PC-9 (cell line): ENCODE results near the gene EPB41L4A. TPM values are rescaled to one million over a fixed set of nuclear protein-coding genes. Genes with fewer than 3 reads are reported as not detected.

Experiments
- BruUV-seq: library from RNA; stranded (reverse); fragments of 400-500 nt; replicated peaks from 2 replicates; lab custom pipeline; 2021; lab: Mats Ljungman, UMichigan
- CTCF ChIA-PET: fragments of 300-600 bp; sonication (Branson Sonifier 250); formaldehyde crosslinking; loops from one replicate; lab custom pipeline; 2022; ENCODE audit warnings: antibody characterized with exemption; lab: Charles Lee
- POLR2A ChIA-PET: fragments of 300-600 bp; sonication (Branson Sonifier 250); formaldehyde crosslinking; loops from one replicate; lab custom pipeline; 2022; ENCODE audit warnings: antibody characterized with exemption; ENCODE audit not compliant: unreplicated experiment; lab: Charles Lee
- DNase-seq, 2 experiments: peaks; one replicate each; pipeline versions ENCODE4 v3.0.0 to v3.0.0-alpha.2; 2015 to 2022; ENCODE audit warnings: mixed read lengths in 1 of 2
- H2AFZ ChIP-seq: fragments of 200-600 bp; sonication (generic); 2 replicates; pipeline ENCODE4 v1.8.1; 2017; ENCODE audit warnings: antibody characterized with exemption
- H3F3A ChIP-seq: fragments of 200-600 bp; sonication (generic); 2 replicates; pipeline ENCODE4 v1.8.1; 2017; ENCODE audit warnings: antibody characterized with exemption, mild to moderate bottlenecking, low read depth; ENCODE audit not compliant: insufficient read depth
- H3K27ac ChIP-seq: fragments of 200-600 bp; sonication (generic); 2 replicates; pipeline ENCODE4 v1.6.1; 2016; ENCODE audit warnings: mixed run types
- H3K27me3 ChIP-seq: fragments of 200-600 bp; sonication (generic); 2 replicates; pipeline ENCODE4 v1.6.1; 2016; ENCODE audit warnings: low read depth, mixed run types; ENCODE audit not compliant: insufficient read depth
- H3K36me3 ChIP-seq: fragments of 200-600 bp; sonication (generic); 2 replicates; pipeline ENCODE4 v1.6.1; 2016; ENCODE audit warnings: low read depth, mixed run types
- H3K4me1 ChIP-seq: fragments of 200-600 bp; sonication (generic); replicated peaks from 2 replicates; pipeline ENCODE4 v1.6.1; 2016; ENCODE audit warnings: mixed run types; ENCODE audit not compliant: insufficient read depth
- H3K4me2 ChIP-seq: fragments of 200-600 bp; sonication (generic); 2 replicates; pipeline ENCODE4 v1.6.1; 2017; ENCODE audit warnings: mixed run types
- H3K4me3 ChIP-seq: fragments of 200-600 bp; sonication (generic); 2 replicates; pipeline ENCODE4 v1.6.1; 2016; ENCODE audit warnings: mixed run types
- H3K79me2 ChIP-seq: fragments of 200-600 bp; sonication (generic); 2 replicates; pipeline ENCODE4 v1.6.1; 2017; ENCODE audit warnings: low read depth, mixed run types
- H3K9me2 ChIP-seq: fragments of 200-600 bp; sonication (generic); 2 replicates; pipeline ENCODE4 v1.8.1; 2017; ENCODE audit warnings: mild to moderate bottlenecking; ENCODE audit not compliant: insufficient read depth
- H3K9me3 ChIP-seq: fragments of 200-600 bp; sonication (generic); 2 replicates; pipeline ENCODE4 v1.8.1; 2016; ENCODE audit warnings: low read depth; ENCODE audit not compliant: insufficient read depth
- H4K20me1 ChIP-seq: fragments of 200-600 bp; sonication (generic); 2 replicates; pipeline ENCODE4 v1.8.1; 2017; ENCODE audit not compliant: insufficient read depth
- CTCF ChIP-seq: fragments of 200-600 bp; sonication (generic); conservative IDR thresholded peaks from 2 replicates; pipeline ENCODE4 v1.6.1; 2017; ENCODE audit warnings: mixed run types, antibody characterized with exemption, mild to moderate bottlenecking, moderate library complexity
- EZH2 ChIP-seq: fragments of 200-600 bp; sonication (generic); IDR thresholded peaks from 2 replicates; pipeline ENCODE4 v1.8.0; 2017; ENCODE audit warnings: antibody characterized with exemption, low read depth
- intact Hi-C: fragments of 100-400 bp; cut with micrococcal nuclease; formaldehyde crosslinking; loops from one replicate; pipeline ENCODE4 v1.10.0; 2022; ENCODE audit not compliant: unreplicated experiment
- total RNA-seq: library from RNA; stranded (reverse); gene quantifications from 2 replicates; pipeline ENCODE4 v1.2.3, GENCODE V29; 2021

Gene EPB41L4A
- total RNA-seq, 1 experiment from 2014 or later: 9.4 TPM

GRCh38 chr5:112316006-112316405 lies 103.1 kb downstream of the EPB41L4A start:
- no peak overlapping the region for H3K27ac ChIP-seq
- no TSS peak for BruUV-seq
- no peak for TF ChIP-seq EZH2
- no peak for TF ChIP-seq CTCF
- ChIA-PET CTCF (interaction anchor here (0.6 kb wide), 1 partner anchor 104 kb away, joined by 3 read pairs; no protein-coding TSS in a partner anchor), POLR2A (interaction anchor here (0.6 kb wide), 1 partner anchor 143 kb away, joined by 3 read pairs; no protein-coding TSS in a partner anchor)
- no peaks in the 10 kb centered on the region; the same call in 1 of the 2 replicates for H3K4me1 ChIP-seq
- no peaks in the 10 kb centered on the region for H3K36me3 ChIP-seq
- H3K27me3 ChIP-seq: no peaks in the 10 kb centered on the region
- H4K20me1 ChIP-seq: no peaks in the 10 kb centered on the region
- H3K9me3 ChIP-seq: no peaks in the 10 kb centered on the region
- H3K4me2 ChIP-seq: no peak overlapping the region
- no peak overlapping the region for H3K4me3 ChIP-seq
- H3K9me2 ChIP-seq: no peaks in the 10 kb centered on the region
- no peak overlapping the region for H2AFZ ChIP-seq
- no peaks in the 10 kb centered on the region for H3F3A ChIP-seq
- no peaks in the 10 kb centered on the region for H3K79me2 ChIP-seq
- intact Hi-C loops: loop anchor here (1.0 kb wide), 1 partner anchor 88 kb away; no protein-coding TSS in a partner anchor
- peak; percentile 16 to 81 for DNase-seq

- TF ChIP-seq EZH2 (no peak), CTCF (no peak)
- CTCF ChIA-PET: no interaction called here
- no TSS peak for BruUV-seq
Measured at GRCh38 chr5:112312295-112313275, 106.5 kb downstream of the EPB41L4A start.

GRCh38 chr5:112310746-112311145 lies 108.3 kb downstream of the EPB41L4A start:
- no peak for TF ChIP-seq EZH2
- TF ChIP-seq CTCF: no peak
- Histone ChIP-seq H3K4me1 (no peaks in the 10 kb centered on the region; the same call in 1 of the 2 replicates), H4K20me1 (no peaks in the 10 kb centered on the region), H3K27me3 (no peaks in the 10 kb centered on the region), H3K9me3 (no peaks in the 10 kb centered on the region), H3F3A (no peaks in the 10 kb centered on the region), H3K4me2 (no peak overlapping the region), H3K36me3 (no peaks in the 10 kb centered on the region), H3K4me3 (no peak overlapping the region), H3K79me2 (no peaks in the 10 kb centered on the region), H3K27ac (no peak overlapping the region), H2AFZ (no peak overlapping the region), H3K9me2 (no peaks in the 10 kb centered on the region)
- intact Hi-C loops: no loop called here
- POLR2A ChIA-PET: no interaction called here
- no TSS peak for BruUV-seq
- CTCF ChIA-PET: no interaction called here
- no peak for DNase-seq

More at GRCh38 chr5:112312295-112313275, 106.5 kb downstream of the EPB41L4A start:
- Histone ChIP-seq H3K9me3 (no peaks in the 10 kb centered on the region), H2AFZ (no peak overlapping the region), H3K27me3 (no peaks in the 10 kb centered on the region), H3K36me3 (no peaks in the 10 kb centered on the region), H4K20me1 (no peaks in the 10 kb centered on the region), H3K4me1 (no peaks in the 10 kb centered on the region; the same call in 1 of the 2 replicates), H3K27ac (no peak overlapping the region), H3K4me3 (no peak overlapping the region), H3K9me2 (no peaks in the 10 kb centered on the region), H3K79me2 (no peaks in the 10 kb centered on the region), H3K4me2 (no peak overlapping the region), H3F3A (no peaks in the 10 kb centered on the region)
- intact Hi-C loops: no loop called here
- DNase-seq: no peak
- POLR2A ChIA-PET: no interaction called here
